ENCODE data around the gene F7. TPM values are rescaled to one million over a fixed set of nuclear protein-coding genes. Genes with fewer than 3 reads are reported as not detected.
"Not testable (repeated sequence)": the region's sequence is repeated elsewhere in the genome, so short reads cannot be mapped to it uniquely, and the experiment has no call there.

F7 gene
- total and polyA plus RNA-seq, 2 donors (not counting 3 experiments of a cell fraction or from before 2014, with no cell fraction given), result not detected

GRCh38 chr13:113161433-113161832 is 55.8 kb downstream of the F7 start:
- POLR2A ChIA-PET, result no interaction called here
- no peak overlapping the region for H3K9ac ChIP-seq (replicated peaks; ENCODE audit: extremely low read depth, insufficient read depth, low read length)
- dilution Hi-C loops (cut with MboI; ENCODE audit: extremely low pct_ligation_motif_present, low sequenced_read_pairs) (no loop called here), intact Hi-C loops (cut with micrococcal nuclease) (no loop called here)
- CTCF ChIA-PET, result no interaction called here
- H4K20me1 ChIP-seq (replicated peaks; ENCODE audit: control insufficient read depth, extremely low read depth, insufficient read depth, low read length), result no peaks in the 10 kb centered on the region
- no peaks in the 10 kb centered on the region for H3K9me3 ChIP-seq (replicated peaks; ENCODE audit: control insufficient read depth, insufficient read depth, low read length)
- H3K4me3 ChIP-seq (replicated peaks in 1 of 3; ENCODE audit: insufficient read depth in 1 of 3, low read depth in 1 of 3, low read length in 3 of 3), result no peak overlapping the region
- no TSS peak for BruUV-seq (replicated peaks)
- no peaks in the 10 kb centered on the region for H3K9me1 ChIP-seq (replicated peaks; ENCODE audit: control insufficient read depth, extremely low read depth, insufficient read depth, low read length)
- no peak overlapping the region for H3K27ac ChIP-seq (ENCODE audit: insufficient read depth, low read depth, low read length)
- H3K36me3 ChIP-seq (ENCODE audit: control insufficient read depth in 2 of 2, extremely low read depth in 1 of 2, insufficient read depth in 2 of 2, low read length in 2 of 2), result no peaks in the 10 kb centered on the region
- peaks cover 2% of the 10 kb centered on the region in 2 experiments for H3K27me3 ChIP-seq (ENCODE audit: control insufficient read depth in 2 of 2, insufficient read depth in 2 of 2, low read length in 2 of 2)
- no peak for TF ChIP-seq CTCF (IDR thresholded peaks at IDR 0.05; ENCODE audit: extremely low read depth in 1 of 2, insufficient read depth in 1 of 2, low read depth in 1 of 2, low read length in 2 of 2)
- no peak for TF ChIP-seq EZH2 (IDR thresholded peaks at IDR 0.05; ENCODE audit: borderline replicate concordance, low read depth, low read length, severe bottlenecking)
- no peak for TF ChIP-seq JUN (IDR thresholded peaks at IDR 0.05; ENCODE audit: borderline replicate concordance, insufficient read depth, insufficient read length, low read depth)
- no peak for TF ChIP-seq POLR2A (IDR thresholded peaks at IDR 0.05; ENCODE audit: low read depth, low read length)
- TF ChIP-seq MAX (IDR thresholded peaks at IDR 0.05; ENCODE audit: insufficient read depth, insufficient read length), result no peak
- TF ChIP-seq FOS (IDR thresholded peaks at IDR 0.05; ENCODE audit: borderline replicate concordance, insufficient read depth, low read length), result no peak
- no peak for TF ChIP-seq MYC (IDR thresholded peaks at IDR 0.05; ENCODE audit: low read depth, low read length)
- no peak for TF ChIP-seq GATA2 (IDR thresholded peaks at IDR 0.05; ENCODE audit: insufficient read depth, insufficient read length, low read depth, low read length)
- TF ChIP-seq POLR2AphosphoS5 (IDR thresholded peaks at IDR 0.05; ENCODE audit: insufficient read depth, low read depth, low read length), result no peak
- no peak overlapping the region for H2AFZ ChIP-seq (ENCODE audit: low read depth, low read length)
- H3K4me1 ChIP-seq (ENCODE audit: control insufficient read depth, extremely low read depth, insufficient read depth, low read length), result no peaks in the 10 kb centered on the region
- H3K79me2 ChIP-seq (ENCODE audit: control insufficient read depth, insufficient read depth, low read length), result no peaks in the 10 kb centered on the region
- FAIRE-seq (no peak), DNase-seq (ENCODE audit: low read depth, low spot score) (no peak)
- no peak overlapping the region for H3K4me2 ChIP-seq (ENCODE audit: insufficient read depth, low read length)

GRCh38 chr13:113161975-113162374 is 56.4 kb downstream of the F7 start:
- CTCF ChIA-PET; DNase-seq (ENCODE audit: low read depth, low spot score); FAIRE-seq: not testable (repeated sequence)

More at GRCh38 chr13:113161975-113162374, 56.4 kb downstream of the F7 start:
- BruUV-seq (replicated peaks); H3K36me3 ChIP-seq (ENCODE audit: control insufficient read depth in 2 of 2, extremely low read depth in 1 of 2, insufficient read depth in 2 of 2, low read length in 2 of 2); H3K9me3 ChIP-seq (replicated peaks; ENCODE audit: control insufficient read depth, insufficient read depth, low read length); H3K9me1 ChIP-seq (replicated peaks; ENCODE audit: control insufficient read depth, extremely low read depth, insufficient read depth, low read length); dilution Hi-C loops (cut with MboI; ENCODE audit: extremely low pct_ligation_motif_present, low sequenced_read_pairs); H3K4me2 ChIP-seq (ENCODE audit: insufficient read depth, low read length); H4K20me1 ChIP-seq (replicated peaks; ENCODE audit: control insufficient read depth, extremely low read depth, insufficient read depth, low read length); H3K4me3 ChIP-seq (replicated peaks in 1 of 3; ENCODE audit: insufficient read depth in 1 of 3, low read depth in 1 of 3, low read length in 3 of 3); intact Hi-C loops (cut with micrococcal nuclease); H3K79me2 ChIP-seq (ENCODE audit: control insufficient read depth, insufficient read depth, low read length); H3K9ac ChIP-seq (replicated peaks; ENCODE audit: extremely low read depth, insufficient read depth, low read length); H3K4me1 ChIP-seq (ENCODE audit: control insufficient read depth, extremely low read depth, insufficient read depth, low read length); H3K27ac ChIP-seq (ENCODE audit: insufficient read depth, low read depth, low read length); POLR2A ChIA-PET; H3K27me3 ChIP-seq (ENCODE audit: control insufficient read depth in 2 of 2, insufficient read depth in 2 of 2, low read length in 2 of 2); H2AFZ ChIP-seq (ENCODE audit: low read depth, low read length): not testable (repeated sequence)
